ENCODE data around the gene HCN1. TPM values are rescaled to one million over a fixed set of nuclear protein-coding genes. Genes with fewer than 3 reads are reported as not detected.

The HCN1 gene
- total RNA-seq, 2 donors from 2014 or later: 5.9 to 10.8 TPM

- H3K4me3 Mint-ChIP-seq: no peak overlapping the region
- no peaks in the 10 kb centered on the region for H3K27me3 ChIP-seq (ENCODE audit: control insufficient read depth, insufficient read depth, low read length, poor library complexity, severe bottlenecking)
- 89% methylated on average over 1 of the region's 1 CpG; no CpG with 5 or more reads in 1 of the 2 experiments for WGBS, 2 experiments (ENCODE audit: insufficient coverage in 1 of 2, insufficient read length in 1 of 2)
- H3K9ac ChIP-seq (ENCODE audit: extremely low read depth, low read length, poor library complexity, severe bottlenecking): no peak overlapping the region
- TF ChIP-seq CTCF (conservative IDR thresholded peaks at IDR 0.05): no peak
- no peak overlapping the region for H3K4me3 ChIP-seq (ENCODE audit: low read length)
- no peaks in the 10 kb centered on the region for H3K27me3 Mint-ChIP-seq (ENCODE audit: insufficient read depth)
- H3K36me3 Mint-ChIP-seq (ENCODE audit: low read depth): no peaks in the 10 kb centered on the region
- peaks cover 11% of the 10 kb centered on the region for H3K4me1 Mint-ChIP-seq
- DNase-seq: no peak
- H3K27ac Mint-ChIP-seq: no peak overlapping the region
- H3K27ac ChIP-seq (ENCODE audit: low read depth, low read length): no peak overlapping the region
- no peaks in the 10 kb centered on the region for H3K36me3 ChIP-seq (ENCODE audit: control insufficient read depth, insufficient read depth, low read length)
- no peaks in the 10 kb centered on the region for H3K9me3 ChIP-seq (ENCODE audit: control insufficient read depth, low read length)
- no peaks in the 10 kb centered on the region for H3K9me3 Mint-ChIP-seq
- H3K4me1 ChIP-seq (ENCODE audit: control insufficient read depth, insufficient read depth, low read length): peaks cover 6% of the 10 kb centered on the region
Observed at GRCh38 chr5:45402804-45403455, 293.2 kb downstream of the HCN1 start.

GRCh38 chr5:45399041-45399440 lies 297.1 kb downstream of the HCN1 start:
- no peak overlapping the region for H3K27ac ChIP-seq (ENCODE audit: low read depth, low read length)
- Mint-ChIP-seq H3K27me3 (ENCODE audit: insufficient read depth) (no peaks in the 10 kb centered on the region), H3K36me3 (ENCODE audit: low read depth) (no peaks in the 10 kb centered on the region), H3K27ac (no peak overlapping the region), H3K9me3 (no peaks in the 10 kb centered on the region), H3K4me3 (no peak overlapping the region), H3K4me1 (peaks cover 11% of the 10 kb centered on the region)
- no peak overlapping the region for H3K4me3 ChIP-seq (ENCODE audit: low read length)
- TF ChIP-seq CTCF (conservative IDR thresholded peaks at IDR 0.05): no peak
- H3K36me3 ChIP-seq (ENCODE audit: control insufficient read depth, insufficient read depth, low read length): no peaks in the 10 kb centered on the region
- peaks cover 6% of the 10 kb centered on the region for H3K4me1 ChIP-seq (ENCODE audit: control insufficient read depth, insufficient read depth, low read length)
- DNase-seq: peak; percentile 63
- H3K9me3 ChIP-seq (ENCODE audit: control insufficient read depth, low read length): no peaks in the 10 kb centered on the region
- no peaks in the 10 kb centered on the region for H3K27me3 ChIP-seq (ENCODE audit: control insufficient read depth, insufficient read depth, low read length, poor library complexity, severe bottlenecking)
- WGBS, 2 experiments (ENCODE audit: insufficient coverage in 1 of 2, insufficient read length in 1 of 2): 43% methylated on average over 1 of the region's 1 CpG
- H3K9ac ChIP-seq (ENCODE audit: extremely low read depth, low read length, poor library complexity, severe bottlenecking): no peak overlapping the region

- H3K4me1 ChIP-seq (ENCODE audit: control insufficient read depth, insufficient read depth, low read length): no peaks in the 10 kb centered on the region
- H3K36me3 ChIP-seq (ENCODE audit: control insufficient read depth, insufficient read depth, low read length): no peaks in the 10 kb centered on the region
- Mint-ChIP-seq H3K27me3 (ENCODE audit: insufficient read depth) (no peaks in the 10 kb centered on the region), H3K4me3 (no peak overlapping the region), H3K9me3 (no peaks in the 10 kb centered on the region), H3K4me1 (no peaks in the 10 kb centered on the region), H3K36me3 (ENCODE audit: low read depth) (no peaks in the 10 kb centered on the region), H3K27ac (no peak overlapping the region)
- 88 to 98% methylated on average over 1 to 5 of the region's 6 CpGs for whole genome bisulfite sequencing, 2 experiments (ENCODE audit: insufficient coverage in 1 of 2, insufficient read length in 1 of 2)
- no peaks in the 10 kb centered on the region for H3K27me3 ChIP-seq (ENCODE audit: control insufficient read depth, insufficient read depth, low read length, poor library complexity, severe bottlenecking)
- DNase-seq: no peak
- H3K9me3 ChIP-seq (ENCODE audit: control insufficient read depth, low read length): no peaks in the 10 kb centered on the region
- H3K27ac ChIP-seq (ENCODE audit: low read depth, low read length): no peak overlapping the region
- no peak overlapping the region for H3K9ac ChIP-seq (ENCODE audit: extremely low read depth, low read length, poor library complexity, severe bottlenecking)
- TF ChIP-seq CTCF (conservative IDR thresholded peaks at IDR 0.05): no peak
- H3K4me3 ChIP-seq (ENCODE audit: low read length): no peak overlapping the region
Observed at GRCh38 chr5:45385321-45386058, 310.7 kb downstream of the HCN1 start.
